SK-N-SH treated with all-trans-retinoic acid at 6 μM for 48 hours (cell line): ENCODE data around the gene CERS4.

ENCODE experiments used
- ARNTL ChIP-seq: fragments of 450-650 bp; formaldehyde crosslinking; IDR thresholded peaks from 2 replicates; pipeline ENCODE4 v1.5.0; 2020; ENCODE audit warnings: low read depth, mild to moderate bottlenecking, moderate library complexity, borderline replicate concordance
- ESRRG ChIP-seq: fragments of 250-450 bp; sonication (Bioruptor Pico); IDR thresholded peaks from 2 replicates; pipeline ENCODE4 v1.6.1; 2021; ENCODE audit warnings: mild to moderate bottlenecking
- OSR1 ChIP-seq: fragments of 250-450 bp; sonication (Bioruptor Pico); IDR thresholded peaks from 2 replicates; pipeline ENCODE4 v1.8.0; 2022; ENCODE audit warnings: moderate library complexity, mild to moderate bottlenecking, inconsistent platforms
- RARB ChIP-seq: fragments of 250-450 bp; sonication (Bioruptor Pico); IDR thresholded peaks from 2 replicates; pipeline ENCODE4 v1.8.0; 2021; ENCODE audit warnings: mild to moderate bottlenecking, moderate library complexity
- TOX ChIP-seq: fragments of 250-450 bp; sonication (Bioruptor Pico); IDR thresholded peaks from 2 replicates; pipeline ENCODE4 v1.8.0; 2021; ENCODE audit warnings: mild to moderate bottlenecking, moderate library complexity, borderline replicate concordance
- TSHZ2 ChIP-seq: fragments of 250-450 bp; sonication (Bioruptor Pico); IDR thresholded peaks from 2 replicates; pipeline ENCODE4 v1.5.0; 2020; ENCODE audit warnings: mild to moderate bottlenecking, moderate library complexity

GRCh38 chr19:8212212-8212611, 3.0 kb downstream of the CERS4 start:
- TF ChIP-seq ESRRG (CRISPR knock-in tag) (no peak), TSHZ2 (CRISPR knock-in tag) (no peak), ARNTL (CRISPR knock-in tag) (no peak), TOX (no peak), OSR1 (no peak), RARB (CRISPR knock-in tag) (no peak)
